ENCODE measurements around the gene IL1F10.

The IL1F10 gene, protein sequence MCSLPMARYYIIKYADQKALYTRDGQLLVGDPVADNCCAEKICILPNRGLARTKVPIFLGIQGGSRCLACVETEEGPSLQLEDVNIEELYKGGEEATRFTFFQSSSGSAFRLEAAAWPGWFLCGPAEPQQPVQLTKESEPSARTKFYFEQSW

DNA sequence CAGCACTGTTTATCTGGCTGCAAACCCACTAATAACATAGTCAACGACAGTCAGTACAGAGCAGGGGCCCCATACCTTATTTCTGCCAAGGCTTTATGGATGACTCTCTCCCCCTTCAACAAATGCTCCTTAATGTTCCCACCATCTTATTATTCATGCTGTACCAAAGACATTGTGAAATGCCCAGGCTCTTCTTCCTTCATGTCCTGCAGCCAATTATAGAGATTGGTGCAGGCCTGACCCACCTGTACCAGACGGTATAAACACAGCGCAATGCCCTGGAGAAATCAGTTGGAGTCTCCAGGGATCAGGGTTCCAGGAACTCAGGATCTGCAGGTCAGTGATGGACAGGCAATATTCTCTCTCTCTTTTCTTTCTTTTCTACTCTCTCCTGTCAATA lies at the start of gene IL1F10:
TSS of gene IL1F10 (plus strand) at position 290 of the 400 bp plus-strand sequence. CDS start 4,769 bp downstream, outside the sequence.
- CTCF ChIA-PET = interaction anchor here (3.1 kb wide), 1 partner anchor 13 kb away, joined by 12 read pairs; no protein-coding TSS in a partner anchor

DNA sequence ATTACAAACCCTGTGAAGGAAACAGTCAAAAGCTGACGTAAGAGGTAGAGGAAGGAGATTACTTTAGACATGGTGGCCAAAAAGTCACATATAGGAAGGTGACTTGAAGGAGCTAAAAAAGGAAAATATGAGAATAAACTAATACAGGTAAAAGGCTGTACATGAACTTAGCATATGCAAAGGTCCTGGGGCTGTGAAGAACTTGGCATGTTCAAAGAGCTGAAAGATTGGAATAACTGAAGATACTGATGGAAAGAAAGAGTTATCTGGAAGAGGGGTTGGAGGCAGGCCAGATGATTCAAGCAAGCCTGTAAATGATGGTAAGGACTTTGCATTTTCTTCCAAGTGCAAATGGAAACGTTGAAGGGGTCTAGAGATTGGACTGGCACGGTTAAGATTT lies 49.3 kb upstream of the IL1F10 start:
- CTCF ChIA-PET = no interaction called here
- peaks cover 10% of the 10 kb centered on the region for H3K4me1 Mint-ChIP-seq
- DNase-seq = no peak
- no peaks in the 10 kb centered on the region for H3K36me3 Mint-ChIP-seq
- no peak overlapping the region for H3K27ac Mint-ChIP-seq
- H3K4me3 Mint-ChIP-seq = no peak overlapping the region
- H3K27me3 Mint-ChIP-seq = peaks cover 20% of the 10 kb centered on the region
- peaks cover 2% of the 10 kb centered on the region for H3K9me3 Mint-ChIP-seq

More for the DNA sequence above, at the start of gene IL1F10:
- Mint-ChIP-seq H3K36me3 (no peaks in the 10 kb centered on the region), H3K27me3 (peaks cover 19% of the 10 kb centered on the region), H3K4me3 (no peak within 1 kb of the TSS), H3K4me1 (no peaks in the 10 kb centered on the region), H3K27ac (no peak within 1 kb of the TSS), H3K9me3 (no peaks in the 10 kb centered on the region)
- DNase-seq = no peak

DNA sequence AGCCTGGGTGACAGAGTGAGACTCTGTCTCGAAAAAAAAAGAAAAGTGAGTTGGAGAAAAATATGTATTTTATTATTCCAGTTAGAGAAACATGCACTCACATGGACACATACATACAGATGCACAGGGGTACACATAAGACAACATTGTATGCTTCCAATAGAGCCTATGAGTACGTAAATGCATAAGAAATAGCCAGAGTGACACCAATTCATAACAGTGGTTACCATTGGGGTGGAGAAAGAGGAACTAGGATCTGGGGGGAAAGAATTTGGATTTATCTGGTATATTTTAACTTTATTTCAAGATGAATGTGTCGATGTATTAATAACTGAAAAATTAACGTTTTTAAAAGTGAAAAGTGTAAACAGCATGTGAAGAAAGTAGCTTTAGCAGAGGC lies 46.5 kb upstream of the IL1F10 start:
- no peak overlapping the region for H3K27ac Mint-ChIP-seq
- no peak for DNase-seq
- H3K4me3 Mint-ChIP-seq = no peak overlapping the region
- H3K9me3 Mint-ChIP-seq = peaks cover 2% of the 10 kb centered on the region
- peaks cover 2% of the 10 kb centered on the region for H3K4me1 Mint-ChIP-seq
- no peaks in the 10 kb centered on the region for H3K36me3 Mint-ChIP-seq
- CTCF ChIA-PET = no interaction called here
- peaks cover 34% of the 10 kb centered on the region for H3K27me3 Mint-ChIP-seq

DNA sequence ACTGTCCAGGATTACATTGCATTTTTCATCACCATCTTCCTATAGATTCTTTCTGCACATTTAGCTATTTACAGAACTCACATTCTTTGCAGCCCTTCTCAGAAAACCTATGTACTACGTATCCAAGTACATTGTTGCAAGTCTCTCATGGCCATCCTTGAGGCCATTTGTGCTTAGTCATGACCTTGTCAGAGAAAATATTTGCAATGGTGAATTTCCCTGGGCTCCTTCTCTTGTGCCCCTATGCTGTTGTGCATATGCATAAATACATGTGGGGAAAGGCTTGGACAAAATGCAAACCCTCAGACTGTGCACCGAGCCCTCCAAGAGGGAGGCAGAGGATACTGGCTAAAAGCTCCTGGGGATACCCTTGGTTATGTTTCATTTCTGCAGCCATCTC lies 43.0 kb upstream of the IL1F10 start:
- CTCF ChIA-PET = no interaction called here
- H3K4me3 Mint-ChIP-seq = no peak overlapping the region
- H3K27me3 Mint-ChIP-seq = peaks cover 35% of the 10 kb centered on the region
- no peak for DNase-seq
- no peaks in the 10 kb centered on the region for H3K36me3 Mint-ChIP-seq
- H3K27ac Mint-ChIP-seq = no peak overlapping the region
- H3K4me1 Mint-ChIP-seq = no peaks in the 10 kb centered on the region
- no peaks in the 10 kb centered on the region for H3K9me3 Mint-ChIP-seq

DNA sequence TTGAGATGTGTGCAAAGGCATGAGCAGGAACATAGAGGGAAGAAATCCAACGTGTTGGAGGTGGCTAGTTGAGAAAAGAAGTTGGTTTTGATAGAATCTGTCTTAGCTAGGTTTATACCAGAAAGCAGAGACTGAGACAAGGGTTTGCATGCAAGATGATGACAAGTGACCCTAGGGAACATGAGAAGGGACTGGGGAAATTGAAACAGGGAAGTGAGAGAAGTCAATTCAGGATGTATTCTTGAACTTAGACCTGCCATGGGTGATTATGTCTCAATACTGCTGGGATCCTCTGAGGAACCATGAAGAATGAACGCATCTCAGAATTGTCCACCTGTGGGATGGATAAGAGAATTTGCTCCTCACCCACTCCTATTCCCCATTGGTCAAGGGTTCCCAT lies 42.0 kb upstream of the IL1F10 start:
- peaks cover 38% of the 10 kb centered on the region for H3K27me3 Mint-ChIP-seq
- H3K27ac Mint-ChIP-seq = no peak overlapping the region
- H3K9me3 Mint-ChIP-seq = no peaks in the 10 kb centered on the region
- no peaks in the 10 kb centered on the region for H3K36me3 Mint-ChIP-seq
- DNase-seq = no peak
- no peak overlapping the region for H3K4me3 Mint-ChIP-seq
- no peaks in the 10 kb centered on the region for H3K4me1 Mint-ChIP-seq
- CTCF ChIA-PET = no interaction called here

DNA sequence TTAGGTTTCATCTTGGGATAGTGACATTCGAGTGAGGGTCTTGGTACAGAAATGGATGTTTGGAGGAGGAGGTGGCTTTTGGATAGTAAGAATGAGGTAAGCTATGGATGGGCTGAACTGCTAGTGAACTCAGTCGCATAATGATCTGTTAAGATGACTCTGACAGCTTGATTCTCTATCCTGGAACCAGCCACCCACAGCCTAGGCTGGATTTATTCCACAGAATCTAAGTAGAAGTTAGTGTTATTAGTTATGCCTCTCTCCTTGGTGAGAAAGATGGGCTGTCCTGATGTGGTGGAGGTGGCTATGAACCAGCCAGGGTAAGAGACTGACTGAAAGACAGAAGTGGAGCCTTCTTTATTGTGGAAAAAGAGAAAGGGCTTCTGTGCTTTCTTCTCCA lies 40.1 kb upstream of the IL1F10 start:
- no peak for DNase-seq
- peaks cover 51% of the 10 kb centered on the region for H3K27me3 Mint-ChIP-seq
- CTCF ChIA-PET = no interaction called here
- no peak overlapping the region for H3K27ac Mint-ChIP-seq
- no peaks in the 10 kb centered on the region for H3K36me3 Mint-ChIP-seq
- no peaks in the 10 kb centered on the region for H3K9me3 Mint-ChIP-seq
- no peaks in the 10 kb centered on the region for H3K4me1 Mint-ChIP-seq
- no peak overlapping the region for H3K4me3 Mint-ChIP-seq

DNA sequence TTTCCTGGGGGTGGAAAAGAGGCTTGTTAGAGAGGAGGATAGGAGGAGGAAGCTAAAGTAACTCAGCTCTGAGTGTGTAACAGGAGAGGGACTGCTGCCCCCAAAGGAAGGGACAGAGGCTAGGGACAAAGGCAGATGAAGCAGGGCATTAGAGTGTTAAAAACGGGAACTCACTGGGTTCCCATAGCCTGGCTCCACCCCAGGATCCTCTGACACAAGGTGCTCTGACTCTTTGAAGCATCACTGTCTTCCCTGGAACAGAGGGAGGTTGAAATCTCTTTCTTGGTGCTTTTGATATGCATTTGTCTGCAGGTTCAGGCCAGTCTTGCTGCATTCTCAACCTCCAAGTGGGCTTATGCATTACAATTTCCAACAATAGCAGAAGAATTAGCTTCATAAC lies 39.7 kb upstream of the IL1F10 start:
- no peaks in the 10 kb centered on the region for H3K9me3 Mint-ChIP-seq
- H3K27me3 Mint-ChIP-seq = peaks cover 53% of the 10 kb centered on the region
- no peaks in the 10 kb centered on the region for H3K4me1 Mint-ChIP-seq
- H3K36me3 Mint-ChIP-seq = no peaks in the 10 kb centered on the region
- CTCF ChIA-PET = no interaction called here
- H3K4me3 Mint-ChIP-seq = no peak overlapping the region
- no peak for DNase-seq
- no peak overlapping the region for H3K27ac Mint-ChIP-seq

DNA sequence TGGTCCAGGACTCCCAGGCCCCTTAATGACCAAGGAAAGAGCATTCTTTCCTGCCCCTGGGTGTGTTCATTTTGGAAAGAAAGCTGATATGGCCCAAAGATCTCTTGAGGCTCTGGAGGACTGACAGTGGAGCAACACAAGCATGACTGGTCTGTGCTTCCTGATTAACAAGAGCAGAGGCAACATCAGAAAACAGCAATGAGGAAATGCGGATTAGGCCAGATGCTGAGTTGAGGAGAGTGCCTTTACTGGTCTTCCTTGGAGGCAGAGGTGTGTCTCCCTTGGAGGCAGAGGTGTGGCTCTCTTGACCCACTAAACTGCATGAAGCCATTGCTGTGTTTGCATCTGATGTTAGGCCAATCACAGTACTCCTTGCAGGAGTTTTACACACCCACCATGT lies 35.0 kb upstream of the IL1F10 start:
- no peaks in the 10 kb centered on the region for H3K36me3 Mint-ChIP-seq
- DNase-seq = no peak
- H3K9me3 Mint-ChIP-seq = no peaks in the 10 kb centered on the region
- H3K4me3 Mint-ChIP-seq = no peak overlapping the region
- H3K27me3 Mint-ChIP-seq = peaks cover 46% of the 10 kb centered on the region
- no peaks in the 10 kb centered on the region for H3K4me1 Mint-ChIP-seq
- CTCF ChIA-PET = no interaction called here
- H3K27ac Mint-ChIP-seq = no peak overlapping the region

DNA sequence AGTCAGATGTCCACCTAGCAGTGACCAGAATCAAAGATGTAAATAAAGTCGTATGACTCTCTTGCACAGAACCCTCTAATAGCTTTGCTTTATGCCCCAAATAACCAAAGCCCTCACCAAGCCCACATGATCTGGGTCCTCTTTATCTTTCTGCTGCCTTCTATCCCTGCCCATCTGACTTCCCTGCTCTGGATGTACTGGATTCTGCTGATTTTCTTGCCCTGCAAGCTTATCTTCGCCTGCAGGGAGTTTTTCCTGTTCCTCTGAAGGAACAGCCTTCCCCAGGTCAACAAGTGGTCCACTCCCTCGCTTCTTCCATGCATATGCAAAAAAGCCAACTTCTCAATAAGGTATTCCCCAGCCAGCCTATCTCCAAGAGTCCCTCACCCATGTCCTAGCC lies 33.8 kb upstream of the IL1F10 start:
- Mint-ChIP-seq H3K36me3 (no peaks in the 10 kb centered on the region), H3K27ac (no peak overlapping the region), H3K27me3 (peaks cover 50% of the 10 kb centered on the region), H3K4me3 (no peak overlapping the region), H3K4me1 (no peaks in the 10 kb centered on the region), H3K9me3 (no peaks in the 10 kb centered on the region)
- CTCF ChIA-PET = no interaction called here
- no peak for DNase-seq

DNA sequence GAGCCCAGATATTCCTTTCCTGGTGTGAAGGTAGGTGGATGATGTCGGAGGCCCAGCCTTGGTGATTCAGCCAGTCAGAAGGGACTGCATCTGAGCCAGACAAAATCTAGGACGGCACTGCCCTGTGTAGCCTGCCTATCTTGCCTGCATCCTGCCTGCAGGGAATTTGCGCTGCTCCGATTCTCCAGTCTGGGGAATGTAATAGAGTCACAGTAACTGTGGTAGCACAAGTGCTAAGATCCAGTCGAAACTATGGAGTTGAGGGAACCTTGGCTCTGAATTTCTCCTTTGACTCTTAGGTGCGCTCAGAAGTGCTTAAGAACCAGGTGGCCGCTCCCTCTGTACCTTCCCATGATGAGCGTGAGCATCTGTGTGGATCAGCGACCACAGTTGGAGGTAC lies 31.0 kb upstream of the IL1F10 start:
- no peak for DNase-seq
- CTCF ChIA-PET = no interaction called here

DNA sequence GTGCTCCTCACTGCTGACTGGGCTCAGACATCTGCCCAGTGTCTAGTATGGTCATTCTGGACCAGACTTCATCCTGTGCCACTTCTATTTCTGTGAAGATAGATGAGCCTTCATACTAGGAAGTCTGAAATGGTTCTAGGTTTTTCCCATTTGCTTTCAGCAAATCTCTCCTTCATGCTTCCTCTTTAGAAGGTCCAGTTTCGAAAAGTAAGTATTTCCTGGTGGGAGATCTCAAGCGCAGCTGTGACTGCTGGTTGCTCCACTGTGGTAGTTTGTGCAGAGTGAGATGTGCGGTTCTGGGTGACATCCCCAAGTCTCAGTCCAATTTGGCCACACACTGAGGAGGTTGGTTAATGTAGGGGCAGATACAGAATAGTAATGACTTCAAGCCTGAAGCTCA lies 29.5 kb upstream of the IL1F10 start:
- Mint-ChIP-seq H3K4me3 (no peak overlapping the region), H3K36me3 (no peaks in the 10 kb centered on the region), H3K27me3 (peaks cover 29% of the 10 kb centered on the region), H3K9me3 (no peaks in the 10 kb centered on the region), H3K27ac (no peak overlapping the region), H3K4me1 (no peaks in the 10 kb centered on the region)
- DNase-seq = no peak
- CTCF ChIA-PET = no interaction called here

More for the DNA sequence above, 31.0 kb upstream of the IL1F10 start:
- no peak overlapping the region for H3K27ac Mint-ChIP-seq
- no peaks in the 10 kb centered on the region for H3K4me1 Mint-ChIP-seq
- H3K27me3 Mint-ChIP-seq = peaks cover 37% of the 10 kb centered on the region
- no peak overlapping the region for H3K4me3 Mint-ChIP-seq
- H3K9me3 Mint-ChIP-seq = no peaks in the 10 kb centered on the region
- H3K36me3 Mint-ChIP-seq = no peaks in the 10 kb centered on the region

DNA sequence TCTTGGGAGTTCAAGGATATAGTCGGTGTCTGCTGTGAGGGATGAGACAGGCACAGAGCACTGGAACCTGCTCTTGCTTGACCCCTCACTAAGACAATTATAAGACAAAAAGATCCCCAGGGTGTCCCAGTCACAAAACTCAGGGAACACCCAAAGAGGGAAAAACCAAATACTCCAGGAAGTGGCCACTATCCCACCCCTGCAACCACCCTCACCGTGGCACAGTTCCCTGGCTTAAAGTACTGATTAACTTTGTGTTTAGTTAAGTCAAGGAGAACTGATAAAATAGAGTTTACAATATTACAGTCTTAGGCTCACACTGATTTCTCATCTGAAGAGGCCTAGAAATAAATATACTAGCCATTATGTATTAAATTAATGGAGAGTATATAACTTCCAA lies 28.6 kb upstream of the IL1F10 start:
- H3K4me3 Mint-ChIP-seq = no peak overlapping the region
- H3K9me3 Mint-ChIP-seq = no peaks in the 10 kb centered on the region
- no peaks in the 10 kb centered on the region for H3K4me1 Mint-ChIP-seq
- H3K36me3 Mint-ChIP-seq = no peaks in the 10 kb centered on the region
- no peak for DNase-seq
- peaks cover 29% of the 10 kb centered on the region for H3K27me3 Mint-ChIP-seq
- H3K27ac Mint-ChIP-seq = no peak overlapping the region
- CTCF ChIA-PET = no interaction called here

DNA sequence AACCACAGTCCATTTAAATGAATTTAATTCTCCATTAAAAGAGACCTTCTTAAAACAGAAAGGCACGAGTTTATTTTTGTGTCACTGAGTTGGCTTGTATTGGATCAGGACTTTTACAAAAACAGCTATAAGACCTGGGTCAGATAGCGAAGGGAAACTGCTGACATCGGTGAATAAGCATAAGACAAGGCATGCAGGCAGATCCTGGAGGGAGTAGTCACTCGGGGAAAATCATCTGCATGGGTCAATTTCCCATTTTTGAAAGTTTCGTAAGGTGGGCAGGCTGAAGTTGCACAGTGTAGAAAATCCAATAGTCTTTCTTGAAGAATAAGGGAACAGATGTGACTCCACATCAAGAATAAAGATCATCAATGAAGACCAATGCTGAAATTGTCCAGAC lies 28.1 kb upstream of the IL1F10 start:
- Mint-ChIP-seq H3K4me1 (no peaks in the 10 kb centered on the region), H3K9me3 (no peaks in the 10 kb centered on the region), H3K4me3 (no peak overlapping the region), H3K27me3 (peaks cover 25% of the 10 kb centered on the region), H3K36me3 (no peaks in the 10 kb centered on the region), H3K27ac (no peak overlapping the region)
- CTCF ChIA-PET = no interaction called here
- no peak for DNase-seq

DNA sequence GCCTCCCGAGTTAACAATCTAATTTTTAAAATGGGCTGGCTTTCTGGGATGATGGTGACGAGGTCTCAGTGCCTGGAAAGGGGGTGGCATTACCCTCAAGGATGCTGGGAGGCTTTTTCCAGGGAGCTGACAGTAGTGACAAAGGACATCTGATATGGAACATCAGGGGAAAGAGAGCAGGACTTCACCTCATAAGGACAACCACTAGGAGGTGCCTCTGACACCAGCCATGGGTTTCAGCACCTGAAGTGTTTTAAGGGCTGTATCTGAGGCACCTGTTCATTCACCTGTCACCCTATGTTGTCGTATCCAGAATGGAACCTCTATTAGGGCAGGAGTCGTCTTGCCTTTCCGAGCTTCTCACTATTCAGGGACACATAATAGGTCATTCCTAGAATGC lies 25.9 kb upstream of the IL1F10 start:
- H3K27me3 Mint-ChIP-seq = peaks cover 16% of the 10 kb centered on the region
- H3K9me3 Mint-ChIP-seq = no peaks in the 10 kb centered on the region
- CTCF ChIA-PET = interaction anchor here (1.0 kb wide), 1 partner anchor 43 kb away, joined by 3 read pairs; no protein-coding TSS in a partner anchor
- no peak overlapping the region for H3K4me3 Mint-ChIP-seq
- H3K27ac Mint-ChIP-seq = no peak overlapping the region
- no peaks in the 10 kb centered on the region for H3K36me3 Mint-ChIP-seq
- no peak for DNase-seq
- no peaks in the 10 kb centered on the region for H3K4me1 Mint-ChIP-seq

DNA sequence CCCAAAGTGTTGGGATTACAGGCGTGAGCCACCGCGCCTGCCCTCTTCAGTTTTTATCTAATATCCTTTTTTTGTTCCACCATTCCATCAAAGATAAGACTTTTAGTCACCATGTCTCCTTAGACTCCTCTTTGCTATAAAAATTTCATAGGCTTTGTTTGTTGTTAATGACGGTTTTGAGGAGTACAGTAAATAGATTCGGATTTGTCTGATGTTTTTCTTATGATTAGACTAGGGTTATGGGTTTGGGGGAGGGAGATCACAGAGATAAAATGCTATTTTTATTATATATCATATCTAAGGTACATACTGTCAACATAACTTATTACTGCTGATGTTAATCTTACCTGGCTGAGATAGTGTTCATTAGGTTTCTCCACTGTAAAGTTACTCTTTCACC lies 21.3 kb upstream of the IL1F10 start:
- DNase-seq = no peak
- Mint-ChIP-seq H3K27me3 (peaks cover 4% of the 10 kb centered on the region), H3K9me3 (no peaks in the 10 kb centered on the region), H3K4me3 (no peak overlapping the region), H3K36me3 (no peaks in the 10 kb centered on the region), H3K27ac (no peak overlapping the region), H3K4me1 (no peaks in the 10 kb centered on the region)
- CTCF ChIA-PET = no interaction called here
